GM12872 (cell line): ENCODE measurements around the gene CLOCK.

Source experiments
- CTCF ChIP-seq: IDR thresholded peaks from 3 replicates; pipeline ENCODE4 v1.5.1; 2011; ENCODE audit warnings: low read depth, mild to moderate bottlenecking, low read length, moderate library complexity; ENCODE audit not compliant: insufficient read depth

The CLOCK gene

GRCh38 chr4:55395218-55395528 lies 151.5 kb downstream of the CLOCK start:
- peak; percentile 18; the same call in 1 of the 3 replicates for TF ChIP-seq CTCF

- TF ChIP-seq CTCF: no peak
Observed at GRCh38 chr4:55393461-55394320, 153.0 kb downstream of the CLOCK start.

- no peak for TF ChIP-seq CTCF
Observed at GRCh38 chr4:55386840-55387239, 159.9 kb downstream of the CLOCK start.

- no peak for TF ChIP-seq CTCF
Observed at GRCh38 chr4:55386073-55386472, 160.6 kb downstream of the CLOCK start.

- TF ChIP-seq CTCF: no peak
Observed at GRCh38 chr4:55385201-55385649, 161.5 kb downstream of the CLOCK start.

- TF ChIP-seq CTCF: no peak
Observed at GRCh38 chr4:55382488-55383003, 164.2 kb downstream of the CLOCK start.

- TF ChIP-seq CTCF: no peak
Observed at GRCh38 chr4:55381502-55381901, 165.2 kb downstream of the CLOCK start.
